Activated CD4-positive, CD25-positive, alpha-beta regulatory T cell treated with anti-CD3 and anti-CD28 coated beads, Interleukin-2, amount 50 U/mL, for 16 hours (primary cell): Measurements from ENCODE around the gene LRMDA.

Experiments
- DNase-seq: peaks from one replicate; pipeline ENCODE4 v3.0.0-alpha.2; 2020; ENCODE audit warnings: low read depth, low spot score

Gene LRMDA

DNA sequence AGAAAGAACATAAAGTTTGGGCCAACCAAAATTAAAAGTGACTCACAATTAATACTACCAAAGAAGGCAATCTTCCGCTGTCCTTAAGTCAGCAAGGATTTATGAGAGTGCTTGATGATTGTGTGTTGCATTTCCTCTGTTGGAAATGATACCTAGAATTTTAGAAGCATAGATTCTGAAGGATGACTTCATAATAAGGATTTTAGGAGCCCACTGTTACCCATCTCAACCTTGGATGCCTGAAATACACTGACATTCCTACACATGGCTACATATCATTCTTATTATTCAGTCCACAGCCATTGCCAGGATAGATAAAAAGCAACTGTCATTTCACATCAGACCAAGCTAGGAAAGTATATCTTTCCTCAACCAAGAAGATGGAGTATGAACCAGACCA, 823.8 kb downstream of the LRMDA start:
- no peak for DNase-seq

DNA sequence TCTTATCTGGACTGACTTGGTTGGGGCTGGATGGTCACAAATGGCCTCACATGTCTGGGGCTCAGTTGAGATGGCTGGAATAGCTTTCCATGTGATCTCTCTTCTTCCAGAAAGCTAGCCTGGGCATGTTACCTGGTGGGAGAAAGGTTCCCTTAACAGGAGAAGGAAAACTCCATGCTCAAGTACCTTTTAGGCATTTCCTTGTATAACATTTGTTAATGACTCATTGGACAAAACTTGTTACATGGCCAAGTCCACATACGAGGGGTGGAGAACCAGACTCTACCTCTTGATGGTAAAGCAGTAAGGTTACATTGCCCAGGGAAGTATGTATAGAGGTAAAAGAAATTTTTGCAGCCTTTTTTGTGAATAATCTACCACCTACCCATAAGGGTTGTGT, 826.4 kb downstream of the LRMDA start:
- DNase-seq = no peak

DNA sequence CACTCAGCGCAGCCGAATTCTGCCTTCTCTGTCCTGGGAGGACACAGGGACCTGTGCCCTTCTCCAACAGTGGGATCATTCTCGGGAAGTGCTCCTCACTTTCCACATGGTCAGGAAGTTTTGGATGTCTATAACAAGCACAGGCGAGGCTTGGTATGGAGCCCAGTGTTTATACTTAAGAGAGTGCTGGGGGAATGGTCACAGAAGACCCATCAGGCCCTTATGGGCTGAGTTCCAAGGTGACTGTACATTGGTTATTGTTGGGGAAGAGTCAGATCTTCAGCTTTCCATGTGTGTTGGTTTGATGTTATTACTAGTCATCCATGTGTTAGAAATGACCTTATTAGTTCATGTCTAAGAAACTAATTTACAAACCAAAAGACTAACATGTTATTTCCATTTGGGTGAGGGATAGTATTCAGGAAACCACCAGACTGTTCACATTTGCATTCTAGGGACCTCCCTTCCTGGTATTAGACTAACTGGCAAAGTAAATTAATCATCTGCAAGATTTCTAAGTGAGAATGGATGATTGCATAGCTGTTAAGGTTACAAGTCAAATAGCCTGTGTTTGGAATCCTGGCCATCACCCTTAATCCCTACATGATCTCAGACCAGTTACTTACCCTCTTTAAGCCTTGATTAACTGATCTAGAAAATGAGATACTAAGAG, 834.2 kb downstream of the LRMDA start:
- no peak for DNase-seq

DNA sequence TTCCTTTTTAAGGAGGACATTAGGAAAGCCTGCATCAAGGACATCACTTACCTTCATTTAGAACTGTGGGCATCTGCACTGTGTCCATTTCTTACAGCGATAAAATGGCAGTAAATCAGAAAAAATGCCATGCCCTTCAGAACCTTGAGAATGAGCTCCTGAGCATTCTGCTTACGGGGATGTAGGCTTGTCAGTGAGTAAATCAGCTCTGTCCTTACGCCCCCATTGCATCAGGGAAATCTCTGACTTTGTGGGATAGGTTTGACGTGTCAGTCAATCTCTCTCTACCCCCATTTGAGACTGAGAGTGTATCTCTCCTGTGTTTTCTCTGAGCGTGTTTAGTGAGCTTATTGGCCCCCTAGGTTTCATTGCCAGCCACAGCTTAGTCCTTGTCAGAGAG, 837.1 kb downstream of the LRMDA start:
- no peak for DNase-seq

DNA sequence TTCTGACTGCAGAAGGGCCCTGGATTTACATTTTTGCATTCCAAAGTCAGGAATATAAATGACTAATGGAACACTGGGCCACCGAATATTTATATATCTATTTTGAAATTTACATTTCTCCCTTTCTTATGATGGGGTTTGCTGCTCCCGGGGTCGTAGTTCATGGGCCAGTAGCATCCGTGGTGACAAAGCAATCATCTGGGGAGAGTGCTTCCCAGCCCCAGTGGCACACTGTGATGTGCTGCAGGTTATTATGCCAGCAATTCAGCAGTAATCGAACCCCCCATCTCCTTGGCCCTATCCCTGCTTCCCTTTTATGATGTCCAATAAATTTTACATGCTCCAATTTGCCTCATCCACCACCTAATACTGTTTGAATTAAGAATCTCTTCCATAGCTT, 837.5 kb downstream of the LRMDA start:
- no peak for DNase-seq

DNA sequence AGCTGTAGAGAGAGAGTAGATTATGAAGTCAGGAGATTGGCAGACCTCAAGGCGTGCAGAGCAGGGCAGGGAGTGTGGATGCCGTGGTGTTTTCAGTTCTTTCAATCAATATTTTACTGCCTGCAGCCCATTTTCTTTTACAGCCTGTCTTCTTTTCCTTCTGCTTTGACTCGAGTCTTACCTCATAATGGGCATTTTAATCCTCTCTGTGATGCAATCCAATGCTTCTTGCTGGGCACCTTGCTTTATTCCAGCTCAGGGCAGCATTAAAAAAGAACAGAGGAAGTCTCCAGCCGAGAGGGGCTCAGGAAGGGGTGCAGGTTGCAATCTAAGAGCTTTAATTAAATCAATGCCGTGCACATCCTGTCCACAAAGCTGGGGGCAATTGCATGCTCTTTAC, 839.0 kb downstream of the LRMDA start:
- DNase-seq = no peak

DNA sequence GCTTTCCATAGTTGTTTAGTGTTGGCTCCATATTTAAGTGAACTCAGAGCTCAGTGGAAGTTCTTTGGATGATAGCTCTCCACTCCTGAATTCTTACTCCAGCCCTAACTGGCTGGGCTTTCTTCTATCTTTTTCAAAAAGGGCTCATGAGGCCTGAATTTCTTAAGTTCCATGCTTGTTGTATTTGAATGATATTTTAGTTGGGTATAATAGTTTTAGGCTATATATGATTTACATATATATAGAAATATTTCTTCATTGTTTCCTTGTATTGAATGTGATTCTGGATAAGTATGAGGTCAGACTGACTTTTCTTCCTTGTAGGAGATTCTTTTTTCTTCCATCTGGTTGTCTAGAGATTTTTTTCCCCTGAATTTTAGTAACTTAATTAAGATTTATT, 843.5 kb downstream of the LRMDA start:
- no peak for DNase-seq

DNA sequence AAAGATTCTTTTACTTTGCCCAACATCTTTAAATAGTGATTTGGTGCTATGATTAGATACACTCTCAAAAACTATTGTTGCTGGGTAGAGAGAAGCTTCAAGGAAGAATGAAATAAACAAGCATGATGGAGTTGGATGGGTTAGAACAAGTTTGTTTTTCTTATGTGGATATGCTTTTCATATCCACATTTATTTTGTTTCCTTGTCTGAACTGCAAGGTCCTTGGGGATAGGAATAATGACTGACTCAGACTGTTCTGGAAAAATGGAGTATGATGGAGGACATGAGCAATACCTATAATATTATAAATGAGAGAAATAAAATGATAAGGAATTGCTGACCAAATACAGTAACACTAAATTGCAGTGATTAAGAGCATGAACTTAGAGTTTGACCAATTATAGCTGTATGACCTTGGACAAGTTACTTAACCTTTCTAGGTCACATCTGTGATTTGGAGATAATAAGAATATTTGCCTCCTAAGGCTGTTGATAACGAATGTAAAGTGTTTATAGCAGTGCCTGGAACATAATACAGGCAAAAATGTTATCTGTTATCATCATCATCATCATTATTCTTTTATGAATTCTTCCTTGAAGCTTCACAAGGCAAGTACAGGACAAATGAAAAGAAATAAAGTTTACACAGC, 847.5 kb downstream of the LRMDA start:
- DNase-seq = no peak

DNA sequence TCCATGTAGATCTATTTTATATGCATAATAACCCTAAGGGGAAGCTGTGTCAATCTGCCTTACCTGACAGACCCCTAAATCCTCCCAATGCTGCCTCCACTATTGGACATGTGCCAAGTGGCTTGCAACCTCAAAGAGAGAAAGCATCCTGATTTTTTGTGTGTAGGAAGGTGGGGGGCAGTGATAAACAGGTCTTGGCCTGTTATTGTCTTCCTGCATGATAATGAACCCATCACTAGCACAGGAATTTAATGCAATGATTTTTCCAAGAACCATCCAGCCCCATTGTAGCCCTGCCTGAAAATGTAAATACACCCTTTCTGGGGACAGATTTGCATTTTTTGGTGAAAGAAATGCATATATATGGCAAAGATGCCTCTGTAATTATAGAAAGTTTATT, 850.2 kb downstream of the LRMDA start:
- DNase-seq = no peak

DNA sequence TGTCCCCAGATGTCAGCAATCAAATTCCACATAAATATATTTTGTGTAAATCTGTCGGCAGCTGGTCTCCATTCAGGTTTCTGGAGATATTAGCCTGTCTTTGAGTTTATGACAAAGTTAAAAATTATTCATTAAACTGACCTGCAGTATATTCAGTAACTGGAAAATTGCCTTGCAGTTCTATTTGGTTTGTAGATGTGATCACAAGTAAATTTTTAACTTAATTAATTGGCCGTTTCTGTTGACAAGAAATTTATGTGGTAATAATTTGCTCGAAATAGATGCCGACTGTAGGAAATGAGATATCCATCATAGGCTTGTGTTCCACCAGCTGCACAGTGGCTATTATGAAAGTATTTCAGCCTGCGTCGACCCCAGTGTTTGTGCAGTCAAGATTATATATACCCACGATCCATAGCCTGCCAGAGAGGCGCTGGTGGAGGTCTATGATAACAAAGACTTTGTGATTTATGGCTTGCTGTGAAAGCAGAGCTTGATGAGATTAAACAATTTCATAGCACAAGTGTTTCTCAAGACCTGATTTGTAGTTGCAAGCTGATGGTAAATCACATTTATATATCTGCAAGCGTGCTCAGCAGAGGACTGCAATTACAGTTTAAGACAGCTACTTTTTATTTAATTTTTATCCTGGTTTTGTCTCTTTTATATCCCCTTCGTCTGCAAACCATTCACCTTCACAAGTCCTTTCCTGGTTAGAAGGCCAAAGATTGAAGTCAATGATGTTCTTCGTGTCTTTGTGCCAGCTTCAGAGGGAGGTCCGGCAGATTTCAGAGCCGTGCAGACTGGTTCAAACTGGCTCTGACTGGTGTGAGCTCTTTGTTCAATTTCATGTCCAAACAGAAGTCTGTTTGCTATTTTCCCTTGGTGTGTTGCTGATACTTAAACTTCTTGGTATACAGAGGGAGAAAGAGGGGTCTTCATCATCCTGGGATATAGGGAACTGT, 850.9 kb downstream of the LRMDA start:
- DNase-seq = no peak

DNA sequence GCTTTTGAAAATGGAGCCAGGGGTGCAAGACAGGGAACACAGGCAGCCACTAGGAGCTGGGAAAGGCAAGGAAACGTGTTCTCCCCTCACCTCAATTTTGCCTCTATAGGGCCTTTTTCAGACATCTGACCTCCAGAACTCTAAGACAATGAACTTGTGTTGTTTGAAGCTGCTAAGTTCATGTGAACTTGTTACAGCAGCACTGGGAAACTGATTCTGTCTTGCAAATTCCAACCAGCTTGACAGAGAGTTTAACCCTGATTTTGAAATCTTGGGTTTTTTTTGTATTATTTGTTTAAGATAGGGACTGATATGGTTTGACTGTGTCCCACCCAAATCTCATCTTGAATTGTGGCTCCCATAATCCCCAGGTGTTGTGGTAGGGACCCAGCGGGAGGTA, 852.9 kb downstream of the LRMDA start:
- no peak for DNase-seq

DNA sequence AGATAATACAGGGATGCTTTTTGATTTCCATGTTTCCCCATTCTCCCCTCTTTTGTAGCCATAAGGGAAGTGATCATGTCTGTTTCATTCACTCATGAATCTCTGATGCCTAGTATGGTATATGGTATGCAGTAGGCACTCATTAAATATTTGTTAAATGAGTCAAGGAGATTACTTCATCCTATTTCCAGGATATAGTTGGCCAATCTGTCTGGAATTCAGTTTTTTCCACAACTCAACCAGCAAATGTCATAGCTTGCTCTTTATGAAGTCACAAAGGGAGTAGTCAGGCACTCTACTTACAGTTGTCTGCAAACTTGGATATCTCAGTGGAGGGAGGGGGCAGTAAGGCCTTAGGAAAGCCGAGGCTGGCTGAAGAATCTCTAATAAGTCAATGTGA, 853.6 kb downstream of the LRMDA start:
- no peak for DNase-seq

DNA sequence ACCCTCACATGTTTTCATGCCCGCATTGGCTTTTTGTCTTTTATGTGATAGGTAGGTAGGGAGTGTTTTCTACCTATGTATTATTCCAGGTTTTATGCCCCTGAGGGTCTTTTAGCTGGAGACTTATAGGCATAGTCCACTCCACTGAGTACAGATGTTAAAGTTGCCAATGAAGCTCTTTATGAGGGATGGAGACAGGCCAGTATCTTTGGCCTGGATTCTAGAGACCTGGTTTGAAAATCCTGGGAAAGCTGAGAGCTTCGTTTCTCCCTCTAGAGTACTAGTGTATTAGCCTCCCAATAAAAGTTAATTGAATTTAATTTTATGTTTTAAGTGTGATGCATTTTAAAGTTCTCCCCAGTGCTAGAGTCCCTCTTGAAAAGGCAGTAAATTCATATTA, 854.1 kb downstream of the LRMDA start:
- no peak for DNase-seq

DNA sequence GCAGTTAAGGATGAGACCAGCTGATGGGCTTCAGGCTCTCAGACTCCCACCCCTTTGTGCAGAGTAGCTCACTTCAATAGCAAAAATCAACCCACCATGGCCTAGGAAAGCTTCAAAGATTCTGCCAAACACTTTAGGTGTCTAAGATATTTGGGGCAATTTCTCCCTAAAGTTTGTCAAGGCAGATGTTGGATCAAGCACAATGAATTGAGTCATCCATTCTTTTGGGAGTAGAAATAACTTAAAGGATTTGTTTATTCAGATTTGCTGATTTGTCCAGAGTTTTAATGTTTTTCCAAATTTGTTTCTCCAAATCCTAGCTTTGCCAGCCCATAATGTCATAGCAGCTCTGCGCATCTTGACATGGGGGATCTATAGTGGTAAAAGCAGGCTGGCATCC, 855.1 kb downstream of the LRMDA start:
- no peak for DNase-seq

DNA sequence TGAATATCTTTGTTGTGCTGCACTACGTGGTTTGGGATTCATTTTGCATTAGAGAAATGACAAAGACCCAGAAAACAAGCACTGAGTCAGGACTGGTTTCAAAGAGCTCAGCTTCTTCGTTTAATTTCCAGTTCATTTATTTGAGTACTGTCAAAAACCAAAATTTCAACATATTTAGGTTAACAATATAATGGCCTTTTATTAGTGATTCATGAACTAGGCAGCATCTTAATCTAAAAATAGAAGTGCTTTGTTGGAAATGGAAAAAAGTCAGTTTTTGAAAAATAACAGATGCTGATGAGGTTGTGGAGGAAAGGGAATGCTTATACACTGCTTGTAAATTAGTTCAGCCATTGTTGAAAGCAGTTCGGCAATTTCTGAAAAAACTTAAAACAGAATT, 856.4 kb downstream of the LRMDA start:
- no peak for DNase-seq

DNA sequence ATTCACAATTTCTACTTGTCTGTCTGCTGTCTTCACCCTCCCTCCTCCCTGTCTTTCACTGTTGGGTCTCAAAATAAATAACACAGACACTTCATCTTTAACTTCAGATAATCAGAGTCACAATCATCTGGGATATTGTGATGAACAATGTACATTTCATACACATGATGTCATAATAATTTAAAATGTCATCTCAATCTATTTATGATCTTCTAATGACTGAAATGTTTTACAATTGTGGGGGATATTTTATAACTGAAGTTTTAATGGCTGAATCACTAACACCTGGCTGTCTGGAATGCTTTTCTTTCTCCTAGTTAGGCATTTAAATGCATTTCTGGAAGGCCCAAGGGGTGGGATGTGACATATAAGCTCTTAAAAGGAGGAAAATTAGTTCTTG, 859.8 kb downstream of the LRMDA start:
- no peak for DNase-seq

DNA sequence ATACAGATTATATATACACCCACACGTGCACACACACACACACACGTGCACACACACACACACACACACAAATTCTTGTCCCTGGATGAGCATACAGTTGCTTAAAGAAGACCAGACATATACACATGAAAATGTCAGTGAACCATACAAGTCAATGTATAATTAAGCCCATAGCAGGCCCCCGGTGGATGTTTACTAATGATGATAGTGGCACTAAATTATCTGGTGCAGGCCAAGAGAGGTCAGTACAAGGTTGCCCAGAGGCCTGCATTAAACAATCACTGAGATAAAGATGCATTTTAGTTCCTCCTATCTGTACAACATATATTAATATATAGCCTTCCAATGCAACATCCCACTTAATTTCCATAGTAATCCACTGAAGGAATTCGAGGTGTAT, 860.5 kb downstream of the LRMDA start:
- DNase-seq = no peak

DNA sequence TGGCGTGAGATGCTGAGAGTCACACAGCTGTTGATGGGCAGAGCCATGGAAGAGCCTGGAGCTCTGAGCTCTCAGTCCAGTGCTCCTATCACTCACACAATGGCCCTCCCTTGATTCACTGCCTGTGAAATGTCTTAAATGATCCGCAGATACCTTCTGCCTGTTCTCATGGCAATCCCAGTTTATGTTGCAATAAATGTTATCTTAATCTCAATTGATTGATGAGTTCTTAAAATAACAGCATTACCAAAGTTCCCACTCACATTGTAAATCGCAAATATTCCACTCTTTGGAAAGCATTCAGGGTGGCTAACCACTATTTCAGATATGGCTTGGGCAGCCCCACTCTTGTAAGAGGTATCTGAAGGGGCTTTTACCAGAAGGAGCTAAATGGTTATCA, 865.5 kb downstream of the LRMDA start:
- no peak for DNase-seq

DNA sequence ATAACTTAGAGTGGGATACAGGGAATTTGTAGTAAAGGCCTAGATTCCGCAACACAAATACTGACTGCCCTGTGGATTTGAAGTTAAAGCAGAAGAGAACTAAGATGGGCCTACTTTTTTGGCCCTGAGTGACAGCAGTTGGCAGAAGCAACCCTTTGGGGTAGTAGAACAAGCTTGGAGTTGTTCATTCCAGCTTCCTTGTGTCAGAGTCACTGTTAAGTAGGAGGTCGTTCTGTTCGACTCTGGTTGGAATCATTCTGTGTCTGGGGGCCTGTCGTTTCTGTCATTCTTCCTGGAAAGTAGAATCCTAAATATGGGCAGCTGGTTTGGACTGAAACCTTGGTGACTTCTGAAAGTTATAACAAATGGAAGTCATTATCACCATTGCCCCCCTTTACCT, 865.9 kb downstream of the LRMDA start:
- no peak for DNase-seq

DNA sequence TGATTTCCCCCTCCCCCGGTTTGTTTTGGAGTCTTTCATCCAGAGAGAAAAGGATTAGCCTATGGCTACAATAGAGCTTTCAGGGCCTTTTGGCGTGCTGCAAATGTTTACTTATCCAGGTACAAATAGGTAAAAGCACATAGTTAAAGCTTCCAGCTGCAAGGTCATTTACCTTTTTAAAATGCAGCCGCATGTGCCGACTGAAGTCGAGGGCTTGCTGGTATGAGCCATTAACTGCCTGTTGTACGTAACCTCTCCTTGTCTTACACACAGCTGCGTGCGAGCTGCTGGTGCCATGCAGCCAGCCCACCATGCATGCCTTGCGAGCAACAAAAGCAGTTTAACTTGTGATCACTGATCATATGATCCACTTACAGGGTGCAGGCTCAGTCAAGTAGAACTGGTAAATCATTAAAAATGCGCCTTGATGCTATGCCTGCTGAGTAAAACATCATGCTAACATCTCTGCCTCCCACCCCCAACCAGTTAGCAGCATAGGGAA, 866.4 kb downstream of the LRMDA start:
- no peak for DNase-seq

DNA sequence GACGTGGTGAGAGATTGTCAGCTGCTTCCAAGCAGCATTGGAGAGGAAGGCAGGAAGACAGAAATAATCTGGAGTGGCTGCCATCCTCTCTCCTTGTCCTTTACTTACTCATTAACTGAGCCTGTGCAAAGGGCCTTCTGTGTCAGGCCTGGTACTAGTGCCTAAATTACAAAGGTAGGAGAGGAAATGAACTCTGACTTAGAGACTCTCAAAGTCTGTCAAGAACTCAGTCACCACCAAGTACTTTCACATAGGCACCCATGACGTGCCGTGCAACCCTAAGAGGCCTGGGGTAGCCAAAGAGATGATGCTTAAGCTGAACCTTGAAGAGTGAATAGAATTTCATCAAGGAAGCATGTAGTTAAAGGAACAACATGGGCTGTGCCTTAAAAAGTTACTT, 866.9 kb downstream of the LRMDA start:
- no peak for DNase-seq

DNA sequence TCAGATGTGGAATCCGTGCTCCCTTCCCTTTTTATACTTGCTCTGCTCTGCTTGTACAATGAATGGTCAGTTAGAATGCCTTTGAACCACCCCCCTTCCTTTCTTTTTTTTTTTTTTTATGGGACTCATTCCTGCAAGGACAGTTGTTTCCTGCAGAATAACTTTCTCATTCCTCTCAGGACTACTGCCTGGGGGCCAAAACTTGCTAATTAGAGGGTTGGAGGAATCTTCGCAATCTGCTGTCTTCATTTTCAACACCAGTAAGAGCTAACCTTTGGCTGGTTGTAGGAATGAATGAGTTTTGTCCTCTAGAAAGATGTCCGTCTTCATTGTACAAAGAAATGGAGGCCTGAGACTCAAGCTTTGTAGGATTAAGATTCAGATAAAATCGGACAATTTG, 868.1 kb downstream of the LRMDA start:
- DNase-seq = no peak

DNA sequence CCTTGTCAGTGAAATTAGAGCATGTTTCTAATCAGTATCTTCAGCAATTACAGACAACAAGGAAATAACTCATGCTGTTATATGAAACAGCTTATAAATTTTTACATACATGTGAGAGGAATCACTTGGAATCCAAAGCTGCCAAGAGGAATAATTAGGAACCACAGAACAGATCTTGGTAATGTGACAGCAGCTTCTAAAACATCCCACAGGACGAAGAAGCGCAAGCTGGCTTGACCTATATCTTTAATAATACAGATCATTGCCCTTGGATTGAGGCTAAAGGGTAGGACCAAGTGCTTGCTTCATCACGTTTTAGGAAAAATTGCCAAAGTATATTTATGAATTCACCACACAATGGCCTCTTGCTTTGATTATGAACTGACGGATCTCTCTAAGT, 869.8 kb downstream of the LRMDA start:
- no peak for DNase-seq
